GM18520 (cell line): ENCODE results near the gene INSM1.

Experiments
- ATAC-seq: cut with Tn5 transposase; IDR thresholded peaks from one replicate; pipeline ENCODE4 v1.9.1; 2021; ENCODE audit not compliant: unreplicated experiment

INSM1 gene

GRCh38 chr20:20417876-20418676, 50.2 kb downstream of the INSM1 start:
- no peak for ATAC-seq
